H1 (cell line): ENCODE results near the gene CCNYL1. TPM values are rescaled to one million over a fixed set of nuclear protein-coding genes. Genes with fewer than 3 reads are reported as not detected.

Experiments used
- FOSL1 ChIP-seq: IDR thresholded peaks from 2 replicates; pipeline ENCODE4 v1.6.1; 2011; ENCODE audit warnings: mild to moderate bottlenecking, low read depth, low read length, moderate library complexity; ENCODE audit not compliant: insufficient read depth
- USF2 ChIP-seq: IDR thresholded peaks from 2 replicates; pipeline ENCODE4 v1.6.1; 2011; ENCODE audit warnings: low read length, improper control_type of control experiment
- polyA plus RNA-seq, 7 experiments: library from polyadenylated mRNA; depleted of rRNA in 3 of 7; stranded (reverse) in 5 of 7; unstranded in 2 of 7; fragments of >200 nt in 5 of 7; fragments of 200-250 nt in 2 of 7; gene quantifications; 1 replicate in 5 of 7; 2 replicates in 1 of 7; 4 replicates in 1 of 7; pipeline versions ENCODE4 v1.2.1 to v1.2.3, GENCODE V29; 2011 to 2013; ENCODE audit warnings: missing spikeins in 2 of 7, mixed read lengths in 2 of 7
- total RNA-seq: library from RNA; stranded (reverse); fragmentation: NEBNext Ultra II Directional; extraction: Animal tissue kit (Norgen Biotek cat#: 25700); gene quantifications from 2 replicates; pipeline ENCODE4 v1.2.1, GENCODE V29; 2021

Gene CCNYL1
- total and polyA plus RNA-seq, 2 of the 8 experiments (the other 6 are each of a cell fraction or from before 2014, with no cell fraction given), result 13.3 to 35.4 TPM

GRCh38 chr2:207746131-207746530 is 34.7 kb downstream of the CCNYL1 start (continued):
- no peak for TF ChIP-seq USF2
- no peak for TF ChIP-seq FOSL1
